Thoracic aorta (tissue), 2 donors: ENCODE measurements around the gene FAT1. TPM values are rescaled to one million over a fixed set of nuclear protein-coding genes. Genes with fewer than 3 reads are reported as not detected.

ENCODE experiments used
- ATAC-seq: fragments of 150-250 bp; one replicate; pipeline ENCODE4 v1.8.0; 2017; ENCODE audit warnings: low read depth; ENCODE audit not compliant: insufficient number of reproducible peaks, low FRiP score
- DNase-seq: peaks from one replicate; pipeline ENCODE4 v3.0.0-alpha.2; 2020; ENCODE audit warnings: low spot score
- H3K27ac ChIP-seq, 2 donors: fragments of 200-600 bp; sonication (generic); 1 replicate in 1 of 2; 2 replicates in 1 of 2; pipeline ENCODE4 v1.5.1; 2016; ENCODE audit warnings: mild to moderate bottlenecking in 2 of 2, moderate library complexity in 2 of 2
- H3K27me3 ChIP-seq: fragments of 200-600 bp; sonication (generic); replicated peaks from 2 replicates; pipeline ENCODE4 v1.6.0; 2016; ENCODE audit warnings: mild to moderate bottlenecking; ENCODE audit not compliant: insufficient read depth
- H3K36me3 ChIP-seq: fragments of 200-600 bp; sonication (generic); one replicate; pipeline ENCODE4 v1.5.1; 2016
- H3K4me1 ChIP-seq, 2 donors: fragments of 200-600 bp; sonication (generic); 1 replicate in 1 of 2; 2 replicates in 1 of 2; pipeline versions ENCODE4 v1.5.1 to v1.6.0; 2016; ENCODE audit warnings: low read depth in 2 of 2, mild to moderate bottlenecking in 1 of 2; ENCODE audit not compliant: control insufficient read depth in 1 of 2
- H3K4me3 ChIP-seq: fragments of 200-600 bp; sonication (generic); 2 replicates; pipeline ENCODE4 v1.5.1; 2016; ENCODE audit warnings: mild to moderate bottlenecking
- H3K9me3 ChIP-seq: fragments of 200-600 bp; sonication (generic); 2 replicates; pipeline ENCODE4 v1.5.1; 2016
- CTCF ChIP-seq: fragments of 200-600 bp; sonication (generic); IDR thresholded peaks from one replicate; pipeline ENCODE4 v1.5.1; 2019; ENCODE audit warnings: antibody characterized with exemption
- total RNA-seq, 2 donors: library from RNA; depleted of rRNA; stranded (reverse); fragments of >200 nt; gene quantifications; one replicate each; pipeline versions ENCODE4 v1.1.0 to v1.2.3, GENCODE V29; 2016

FAT1 gene
- total RNA-seq, 2 donors from 2014 or later = 106 to 117 TPM

DNA sequence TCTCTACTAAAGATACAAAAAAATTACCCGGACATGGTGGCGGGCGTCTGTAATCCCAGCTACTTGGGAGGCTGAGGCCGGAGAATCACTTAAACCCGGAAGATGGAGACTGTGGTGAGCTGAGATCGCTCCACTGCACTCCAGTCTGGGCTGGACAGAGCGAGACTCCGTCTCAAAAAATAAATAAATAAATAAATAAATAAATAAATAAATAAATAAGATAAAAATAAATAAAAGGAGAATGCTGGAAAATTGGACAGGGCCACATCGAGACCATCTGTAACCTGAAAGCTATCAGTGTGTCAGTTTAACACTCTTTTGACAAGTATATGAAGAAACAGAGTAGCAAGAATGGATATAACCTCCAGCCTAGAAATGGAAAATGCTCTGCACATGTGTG lies 15.7 kb upstream of the FAT1 start:
- TF ChIP-seq CTCF = no peak
- Histone ChIP-seq H3K27me3 (no peaks in the 10 kb centered on the region), H3K27ac (no peak overlapping the region)

GRCh38 chr4:186738421-186738820 lies 14.8 kb upstream of the FAT1 start:
- ATAC-seq = no peak
- Histone ChIP-seq H3K4me1 (no peaks in the 10 kb centered on the region), H3K9me3 (no peaks in the 10 kb centered on the region), H3K4me3 (no peak overlapping the region), H3K27me3 (no peaks in the 10 kb centered on the region), H3K27ac (no peak overlapping the region), H3K36me3 (no peaks in the 10 kb centered on the region)
- DNase-seq = no peak
- no peak for TF ChIP-seq CTCF

More for the DNA sequence above, 15.7 kb upstream of the FAT1 start:
- DNase-seq = no peak
- no peaks in the 10 kb centered on the region for H3K36me3 ChIP-seq
- ATAC-seq = no peak
- no peaks in the 10 kb centered on the region for H3K9me3 ChIP-seq
- no peaks in the 10 kb centered on the region for H3K4me1 ChIP-seq
- H3K4me3 ChIP-seq = no peak overlapping the region

- DNase-seq = no peak
- no peak for TF ChIP-seq CTCF
- H3K4me1 ChIP-seq = no peaks in the 10 kb centered on the region
- ATAC-seq = no peak
- H3K4me3 ChIP-seq = no peak overlapping the region
- H3K27me3 ChIP-seq = no peaks in the 10 kb centered on the region
- no peaks in the 10 kb centered on the region for H3K9me3 ChIP-seq
- H3K36me3 ChIP-seq = no peaks in the 10 kb centered on the region
- no peak overlapping the region for H3K27ac ChIP-seq
Measured at GRCh38 chr4:186737427-186737826, 13.8 kb upstream of the FAT1 start.

GRCh38 chr4:186736466-186736865 lies 12.8 kb upstream of the FAT1 start:
- no peaks in the 10 kb centered on the region for H3K4me1 ChIP-seq
- no peaks in the 10 kb centered on the region for H3K27me3 ChIP-seq
- no peak for TF ChIP-seq CTCF
- H3K9me3 ChIP-seq = no peaks in the 10 kb centered on the region
- no peak for ATAC-seq
- no peak overlapping the region for H3K27ac ChIP-seq
- no peaks in the 10 kb centered on the region for H3K36me3 ChIP-seq
- DNase-seq = no peak
- no peak overlapping the region for H3K4me3 ChIP-seq

DNA sequence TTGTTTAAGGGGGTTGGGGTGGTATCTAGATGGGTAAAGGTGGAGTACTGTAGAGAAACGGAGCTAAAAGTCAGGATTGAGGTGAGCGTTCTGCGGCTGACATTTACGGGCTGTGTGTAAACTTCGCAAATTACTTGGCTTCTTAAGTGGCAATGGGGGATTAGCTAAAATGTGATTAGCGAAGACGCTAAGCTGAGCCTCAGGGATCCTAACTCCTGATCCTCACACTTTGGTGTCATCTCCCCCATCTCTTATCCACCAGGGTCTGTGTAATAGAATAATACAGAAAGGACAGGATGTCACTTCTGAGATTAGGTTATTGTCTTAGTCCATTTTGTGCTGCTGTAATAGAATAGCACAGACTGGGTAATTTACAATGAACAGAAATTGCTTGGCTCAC lies 10.6 kb upstream of the FAT1 start:
- ATAC-seq (no peak), DNase-seq (no peak)
- H3K9me3 ChIP-seq = no peaks in the 10 kb centered on the region
- no peak overlapping the region for H3K27ac ChIP-seq
- H3K36me3 ChIP-seq = no peaks in the 10 kb centered on the region
- H3K4me1 ChIP-seq = no peaks in the 10 kb centered on the region
- TF ChIP-seq CTCF = no peak
- no peaks in the 10 kb centered on the region for H3K27me3 ChIP-seq
- H3K4me3 ChIP-seq = no peak overlapping the region
